ENCODE data around the gene SDC4. TPM values are rescaled to one million over a fixed set of nuclear protein-coding genes. Genes with fewer than 3 reads are reported as not detected.

The SDC4 gene
- total RNA-seq, 1 experiment from 2014 or later: 100 TPM

DNA sequence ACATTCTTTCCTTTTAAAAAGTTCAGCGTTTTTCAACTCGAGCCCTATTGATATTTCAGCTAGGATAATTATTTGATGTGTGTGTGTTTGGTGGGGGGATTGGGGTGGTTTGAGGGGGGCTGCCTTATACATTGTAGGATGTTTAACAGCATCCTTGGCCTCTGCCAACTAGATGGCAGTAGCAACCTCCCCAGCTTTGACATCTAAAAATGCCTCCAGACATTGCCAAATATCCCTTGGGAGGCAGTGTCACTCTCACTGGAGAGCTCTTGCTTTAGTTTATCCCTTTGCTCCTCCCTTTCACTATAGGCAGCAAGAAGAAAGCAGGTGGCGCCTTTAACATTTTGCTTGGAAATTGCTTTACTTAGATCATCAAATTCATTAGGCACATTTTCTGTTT is 44.5 kb upstream of the SDC4 start:
- H3K36me3 ChIP-seq (ENCODE audit: control insufficient read depth in 1 of 2, insufficient read depth in 2 of 2, low read length in 2 of 2): no peaks in the 10 kb centered on the region
- no peaks in the 10 kb centered on the region for H3K27me3 ChIP-seq (ENCODE audit: insufficient read depth, low read length)
- H3K79me2 ChIP-seq (ENCODE audit: insufficient read depth, low read length): no peaks in the 10 kb centered on the region
- H3K27ac ChIP-seq (ENCODE audit: low read depth, low read length): no peak overlapping the region
- ATAC-seq (peak; percentile 32; the same call in 1 of the 2 replicates), DNase-seq (ENCODE audit: low read depth, low spot score) (no peak)
- H3K9me2 ChIP-seq (ENCODE audit: insufficient read depth): no peaks in the 10 kb centered on the region
- no peaks in the 10 kb centered on the region for H3K4me1 ChIP-seq (ENCODE audit: control insufficient read depth in 1 of 2, insufficient read depth in 2 of 2, low read length in 2 of 2)
- no peak overlapping the region for H3K9ac ChIP-seq (ENCODE audit: low read length)
- ChIA-PET RAD21 (ENCODE audit: low non-redundant PET in 1 of 2, low total read pairs in 2 of 2, uncharacterized antibody in 2 of 2, unreplicated experiment in 2 of 2) (no interaction called here), CTCF (interaction anchor here (0.6 to 2.5 kb wide), 6 partner anchors 18 to 141 kb away, joined by 3 to 10 read pairs (median 5); partner anchors contain the start of gene SYS1), POLR2A (interaction anchor here (0.6 to 1.0 kb wide), 2 partner anchors 11 to 24 kb away, joined by 3 to 5 read pairs; no protein-coding TSS in a partner anchor)
- no peak overlapping the region for H3K4me2 ChIP-seq (ENCODE audit: low read length)
- no peaks in the 10 kb centered on the region for H3K9me3 ChIP-seq (ENCODE audit: control insufficient read depth in 1 of 2, insufficient read depth in 1 of 2, low read depth in 1 of 2, low read length in 2 of 2)
- BruUV-seq (replicated peaks): no TSS peak
- no peaks in the 10 kb centered on the region for H4K20me1 ChIP-seq (ENCODE audit: insufficient read depth)
- no peak overlapping the region for H2AFZ ChIP-seq (ENCODE audit: low read depth, low read length, poor library complexity, severe bottlenecking)
- intact Hi-C loops (cut with micrococcal nuclease): no loop called here
- H3K4me3 ChIP-seq (replicated peaks in 1 of 2; ENCODE audit: low read depth in 1 of 2, low read length in 2 of 2): no peak overlapping the region
- no peak for TF ChIP-seq EZH2 (IDR thresholded peaks at IDR 0.05)
- no peak for TF ChIP-seq MAX (IDR thresholded peaks at IDR 0.05)
- TF ChIP-seq YY1 (IDR thresholded peaks at IDR 0.05; ENCODE audit: extremely low read depth, insufficient replicate concordance, low read depth, low read length): no peak
- TF ChIP-seq EZH2phosphoT487 (IDR thresholded peaks at IDR 0.05; ENCODE audit: borderline replicate concordance): no peak
- TF ChIP-seq CBX3 (IDR thresholded peaks at IDR 0.05; ENCODE audit: low read depth): no peak
- no peak for TF ChIP-seq SIN3A (IDR thresholded peaks at IDR 0.05; ENCODE audit: low read depth)
- no peak for TF ChIP-seq ELF1 (IDR thresholded peaks at IDR 0.05; ENCODE audit: borderline replicate concordance, low read depth)
- TF ChIP-seq RAD21 (IDR thresholded peaks at IDR 0.05; ENCODE audit: low read depth): peak; percentile 28; the same call in 1 of the 2 replicates

- no peaks in the 10 kb centered on the region for H3K4me1 ChIP-seq (ENCODE audit: control insufficient read depth in 1 of 2, insufficient read depth in 2 of 2, low read length in 2 of 2)
- CTCF ChIA-PET: interaction anchor here (2.5 kb wide), 1 partner anchor 18 kb away, joined by 10 read pairs; no protein-coding TSS in a partner anchor
- TF ChIP-seq CBX3 (IDR thresholded peaks at IDR 0.05; ENCODE audit: low read depth): no peak
- TF ChIP-seq ELF1 (IDR thresholded peaks at IDR 0.05; ENCODE audit: borderline replicate concordance, low read depth): no peak
- no peak for TF ChIP-seq JUND (IDR thresholded peaks at IDR 0.05)
- no peak for TF ChIP-seq ZNF274 (IDR thresholded peaks at IDR 0.05; ENCODE audit: low read depth, low read length)
- TF ChIP-seq SIN3A (IDR thresholded peaks at IDR 0.05; ENCODE audit: low read depth): no peak
- no peak for TF ChIP-seq EGR1 (IDR thresholded peaks at IDR 0.05; ENCODE audit: low read depth)
- TF ChIP-seq POLR2AphosphoS5 (IDR thresholded peaks at IDR 0.05; ENCODE audit: low read depth, low read length): no peak
- TF ChIP-seq ATF3 (IDR thresholded peaks at IDR 0.05): no peak
These were observed 43.3 kb upstream of the SDC4 start for GRCh38 chr20:45391559-45391958.

More at GRCh38 chr20:45391559-45391958, 43.3 kb upstream of the SDC4 start:
- Histone ChIP-seq H3K27ac (ENCODE audit: low read depth, low read length) (no peak overlapping the region), H4K20me1 (ENCODE audit: insufficient read depth) (no peaks in the 10 kb centered on the region), H3K79me2 (ENCODE audit: insufficient read depth, low read length) (no peaks in the 10 kb centered on the region), H3K4me2 (ENCODE audit: low read length) (no peak overlapping the region), H3K9me3 (ENCODE audit: control insufficient read depth in 1 of 2, insufficient read depth in 1 of 2, low read depth in 1 of 2, low read length in 2 of 2) (no peaks in the 10 kb centered on the region), H3K27me3 (ENCODE audit: insufficient read depth, low read length) (no peaks in the 10 kb centered on the region), H3K9ac (ENCODE audit: low read length) (no peak overlapping the region), H3K4me3 (replicated peaks in 1 of 2; ENCODE audit: low read depth in 1 of 2, low read length in 2 of 2) (no peak overlapping the region), H3K36me3 (ENCODE audit: control insufficient read depth in 1 of 2, insufficient read depth in 2 of 2, low read length in 2 of 2) (no peaks in the 10 kb centered on the region), H2AFZ (ENCODE audit: low read depth, low read length, poor library complexity, severe bottlenecking) (no peak overlapping the region), H3K9me2 (ENCODE audit: insufficient read depth) (no peaks in the 10 kb centered on the region)
- ChIA-PET POLR2A (no interaction called here), RAD21 (ENCODE audit: low non-redundant PET in 1 of 2, low total read pairs in 2 of 2, uncharacterized antibody in 2 of 2, unreplicated experiment in 2 of 2) (no interaction called here)
- BruUV-seq (replicated peaks): no TSS peak
- ATAC-seq (no peak), DNase-seq (ENCODE audit: low read depth, low spot score) (no peak)
- intact Hi-C loops (cut with micrococcal nuclease): no loop called here

Measured in HCT116 (cell line).